K562 (cell line): ENCODE results near the gene PEAR1. TPM values are rescaled to one million over a fixed set of nuclear protein-coding genes. Genes with fewer than 3 reads are reported as not detected.

Experiments used
- ATAC-seq: fragments of 200-7000 bp; cut with Tn5 transposase; 3 replicates; pipeline ENCODE4 v1.9.1; 2020; ENCODE audit warnings: moderate library complexity
- BruUV-seq: library from RNA; stranded (reverse); fragments of 400-500 nt; replicated peaks from 2 replicates; lab custom pipeline; 2021; lab: Mats Ljungman, UMichigan
- CTCF ChIA-PET: fragments of 300-600 bp; formaldehyde crosslinking; extraction: SDS; loops from one replicate; lab custom pipeline; 2021; ENCODE audit warnings: low intra/inter-chr PET ratio; lab: Yijun Ruan, JAX
- POLR2A ChIA-PET: fragments of 300-600, 350-650 bp; sonication (Branson Sonifier 250); formaldehyde crosslinking; extraction: SDS; loops from one replicate; lab custom pipeline; 2021; ENCODE audit warnings: antibody characterized with exemption, inconsistent platforms; lab: Yijun Ruan, JAX
- DNase-seq, 4 experiments: peaks; one replicate each; pipeline versions ENCODE4 v3.0.0 to v3.0.0-alpha.2; 2011 to 2018; ENCODE audit warnings: low spot score in 3 of 4, mixed read lengths in 3 of 4; ENCODE audit errors: extremely low read depth in 1 of 4
- FAIRE-seq: peaks from 2 replicates; lab custom pipeline; 2011; peaks lifted over from hg19 to GRCh38; lab: Jason Lieb, UNC
- H2AFZ ChIP-seq: 2 replicates; pipeline ENCODE4 v1.6.0; 2011; ENCODE audit warnings: low read depth, low read length, control low read depth, inconsistent platforms
- H3K27ac ChIP-seq: fragments of 200-600 bp; 3 replicates; pipeline ENCODE4 v1.8.0; 2011; ENCODE audit warnings: low read depth, mild to moderate bottlenecking, control low read depth, inconsistent platforms, low read length, moderate library complexity, mixed read lengths; ENCODE audit errors: extremely low read depth
- H3K27me3 ChIP-seq, 2 experiments: fragments of 300-600 bp in 1 of 2; 2 replicates in 1 of 2; 3 replicates in 1 of 2; pipeline versions ENCODE4 v1.6.0 to v1.8.0; 2011; ENCODE audit warnings: inconsistent platforms in 2 of 2, low read length in 2 of 2, mild to moderate bottlenecking in 1 of 2, mixed read lengths in 1 of 2, moderate library complexity in 1 of 2; ENCODE audit not compliant: control insufficient read depth in 2 of 2, insufficient read depth in 2 of 2
- H3K36me3 ChIP-seq: fragments of 300-600 bp; 3 replicates; pipeline ENCODE4 v1.8.0; 2011; ENCODE audit warnings: mild to moderate bottlenecking, low read length, inconsistent platforms; ENCODE audit not compliant: control insufficient read depth, insufficient read depth
- H3K4me1 ChIP-seq, 2 experiments: fragments of 200-600 bp in 1 of 2; replicated peaks in 1 of 2; 2 replicates in 1 of 2; 3 replicates in 1 of 2; pipeline versions ENCODE4 v1.5.1 to v1.8.0; 2011; ENCODE audit warnings: inconsistent platforms in 2 of 2, low read length in 2 of 2, mild to moderate bottlenecking in 1 of 2, mixed read lengths in 1 of 2, moderate library complexity in 1 of 2; ENCODE audit not compliant: control insufficient read depth in 2 of 2, insufficient read depth in 2 of 2
- H3K4me2 ChIP-seq: 2 replicates; pipeline ENCODE4 v1.6.1; 2011; ENCODE audit warnings: low read length, control low read depth, inconsistent platforms, mixed read lengths; ENCODE audit not compliant: insufficient read depth
- H3K4me3 ChIP-seq: fragments of 200-600 bp; sonication (generic), shearing (Covaris generic); 2 replicates; pipeline ENCODE4 v1.5.1; 2016; ENCODE audit warnings: control low read depth, inconsistent platforms
- H3K79me2 ChIP-seq: fragments of 200-600 bp; 3 replicates; pipeline ENCODE4 v1.8.0; 2011; ENCODE audit warnings: low read length, inconsistent platforms; ENCODE audit not compliant: control insufficient read depth, insufficient read depth
- H3K9ac ChIP-seq, 2 experiments: 2 replicates each; pipeline versions ENCODE4 v1.6.0 to v1.6.1; 2011; ENCODE audit warnings: low read depth in 2 of 2, low read length in 2 of 2, control low read depth in 1 of 2, inconsistent platforms in 1 of 2, mild to moderate bottlenecking in 1 of 2, mixed read lengths in 1 of 2; ENCODE audit not compliant: insufficient read depth in 1 of 2
- H3K9me1 ChIP-seq: one replicate; pipeline ENCODE4 v1.6.0; 2011; ENCODE audit warnings: inconsistent platforms, mild to moderate bottlenecking, low read length, moderate library complexity; ENCODE audit not compliant: control insufficient read depth, insufficient read depth
- H3K9me3 ChIP-seq: replicated peaks from 2 replicates; pipeline ENCODE4 v1.5.1; 2011; ENCODE audit warnings: low read depth, low read length, inconsistent platforms; ENCODE audit not compliant: control insufficient read depth, insufficient read depth
- H4K20me1 ChIP-seq: replicated peaks from 2 replicates; pipeline ENCODE4 v1.6.1; 2011; ENCODE audit warnings: low read length, inconsistent platforms, mixed read lengths; ENCODE audit not compliant: control insufficient read depth, insufficient read depth
- AFF4 ChIP-seq: sonication (generic); formaldehyde crosslinking; IDR thresholded peaks from 2 replicates; pipeline ENCODE4 v1.8.0; 2023; ENCODE audit warnings: mild to moderate bottlenecking, missing genetic modification reagents
- BCOR ChIP-seq: fragments of 450-650 bp; IDR thresholded peaks from 2 replicates; pipeline ENCODE4 v1.6.1; 2016
- CBX3 ChIP-seq, 2 experiments: IDR thresholded peaks; 1 replicate in 1 of 2; 2 replicates in 1 of 2; pipeline ENCODE4 v1.6.1; 2012; ENCODE audit warnings: inconsistent platforms in 2 of 2, low read length in 2 of 2, borderline replicate concordance in 1 of 2, control low read depth in 1 of 2
- CCNT2 ChIP-seq: IDR thresholded peaks from 2 replicates; pipeline ENCODE4 v1.6.1; 2011; ENCODE audit warnings: borderline replicate concordance, low read depth, mild to moderate bottlenecking, moderate library complexity, mixed read lengths, low read length; ENCODE audit not compliant: insufficient read length; ENCODE audit errors: extremely low read depth
- CEBPG ChIP-seq, 3 experiments: fragments of 200-800 bp in 1 of 3; sonication (Bioruptor generic) in 1 of 3; sonication (generic) in 1 of 3; formaldehyde crosslinking in 1 of 3; IDR thresholded peaks in 2 of 3; conservative IDR thresholded peaks in 1 of 3; 2 replicates each; pipeline versions ENCODE4 v1.6.1 to v1.8.0; 2016 to 2022; ENCODE audit warnings: missing compliant biosample characterization in 2 of 3, missing genetic modification characterization in 2 of 3, mild to moderate bottlenecking in 1 of 3, missing genetic modification reagents in 1 of 3
- HINFP ChIP-seq: fragments of 450-650 bp; conservative IDR thresholded peaks from 2 replicates; pipeline ENCODE4 v1.6.1; 2016; ENCODE audit warnings: missing genetic modification characterization, low read depth, mild to moderate bottlenecking, control low read depth, missing compliant biosample characterization
- KAT7 ChIP-seq: sonication (generic); formaldehyde crosslinking; IDR thresholded peaks from 2 replicates; pipeline ENCODE4 v1.8.0; 2022; ENCODE audit warnings: missing genetic modification reagents, mild to moderate bottlenecking, borderline replicate concordance
- NEUROD1 ChIP-seq: fragments of 150-350 bp; IDR thresholded peaks from 2 replicates; pipeline ENCODE4 v1.6.1; 2014; ENCODE audit warnings: borderline replicate concordance, low read length, low read depth; ENCODE audit not compliant: partially characterized antibody
- NFXL1 ChIP-seq: fragments of 450-650 bp; formaldehyde crosslinking; IDR thresholded peaks from 2 replicates; pipeline ENCODE4 v1.4.0; 2021; ENCODE audit warnings: mild to moderate bottlenecking
- POLR2A ChIP-seq: fragments of 450-650 bp; conservative IDR thresholded peaks from 2 replicates; pipeline ENCODE4 v1.6.1; 2016
- SIN3B ChIP-seq: fragments of 450-650 bp; IDR thresholded peaks from 2 replicates; pipeline ENCODE4 v1.6.1; 2017; ENCODE audit warnings: low read depth, mild to moderate bottlenecking, moderate library complexity
- XRCC3 ChIP-seq: fragments of 450-650 bp; IDR thresholded peaks from 2 replicates; pipeline ENCODE4 v1.6.1; 2017; ENCODE audit warnings: mild to moderate bottlenecking, moderate library complexity
- WGBS: fragments of 100-300 bp; shearing (Covaris generic); methylation state at CpG from one replicate; pipeline ENCODE4 v1.1.6; 2016; ENCODE audit warnings: low coverage, mixed read lengths; ENCODE audit not compliant: insufficient coverage; ENCODE audit errors: missing lambda C conversion rate; 5-methylcytosine and 5-hydroxymethylcytosine counted together
- in situ Hi-C: fragments of 300-500 bp; cut with MboI; formaldehyde crosslinking; loops from 4 replicates; pipeline ENCODE4 v1.15.0; 2018; ENCODE audit warnings: inconsistent platforms, mixed read lengths
- intact Hi-C: fragments of 100-400 bp; cut with micrococcal nuclease; formaldehyde crosslinking; loops from 2 replicates; pipeline ENCODE4 v1.14.2; 2022
- polyA plus RNA-seq, 8 experiments: library from polyadenylated mRNA; depleted of rRNA in 4 of 8; stranded (reverse) in 5 of 8; unstranded in 3 of 8; fragments of >200 nt; fragmentation: Nextera tagmentation in 2 of 8; fragmentation: Illumina TruSeq in 1 of 8; extraction: Ambion mirVana in 2 of 8; extraction: Trizol in 1 of 8; gene quantifications; 2 replicates each; pipeline versions ENCODE4 v1.2.1 to v1.2.3, GENCODE V29; 2011 to 2014; ENCODE audit warnings: inconsistent platforms in 1 of 8, missing spikeins in 1 of 8
- total RNA-seq, 7 experiments: library from RNA; depleted of rRNA in 6 of 7; stranded (reverse); fragments of >200 nt in 6 of 7; fragmentation: Illumina TruSeq in 2 of 7; extraction: Trizol in 2 of 7; gene quantifications; 2 replicates each; pipeline versions ENCODE4 v1.2.1 to v1.2.3, GENCODE V29; 2011 to 2021; ENCODE audit warnings: low replicate concordance in 1 of 7
- TF ChIP-seq, protein P1 (sequence below): sonication (generic); formaldehyde crosslinking; IDR thresholded peaks from 2 replicates; pipeline ENCODE4 v1.8.1; 2023; ENCODE audit warnings: mild to moderate bottlenecking, missing genetic modification reagents, moderate library complexity

PEAR1 gene
- total and polyA plus RNA-seq, 9 of the 15 experiments (the other 6 are each of a cell fraction or from before 2014, with no cell fraction given): 0.87 to 13.9 (median 6.1) TPM

DNA sequence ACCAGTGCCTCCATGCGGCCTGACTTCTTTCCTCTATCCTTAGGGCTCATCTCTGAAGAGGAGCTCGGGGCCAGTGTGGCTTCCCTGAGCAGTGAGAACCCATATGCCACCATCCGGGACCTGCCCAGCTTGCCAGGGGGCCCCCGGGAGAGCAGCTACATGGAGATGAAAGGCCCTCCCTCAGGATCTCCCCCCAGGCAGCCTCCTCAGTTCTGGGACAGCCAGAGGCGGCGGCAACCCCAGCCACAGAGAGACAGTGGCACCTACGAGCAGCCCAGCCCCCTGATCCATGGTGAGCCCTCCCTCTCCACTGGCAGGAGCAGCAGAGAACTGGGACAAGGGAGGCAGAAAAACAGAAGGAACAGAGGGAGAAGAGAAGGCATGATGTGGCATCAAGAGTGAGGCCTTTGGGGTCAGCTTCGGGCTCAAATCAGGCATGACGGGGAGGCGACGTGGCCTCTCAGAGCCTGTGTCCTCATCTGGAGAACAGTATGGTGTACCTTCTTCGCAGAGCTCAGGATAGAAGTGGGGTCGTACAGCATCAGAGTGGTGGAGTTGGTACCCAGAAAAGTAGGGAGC is 20.4 kb downstream of the PEAR1 start (continued):
- TF ChIP-seq AFF4 (CRISPR knock-in tag): peak; percentile 76; the same call in 1 of the 2 replicates

GRCh38 chr1:156914440-156914856 is 20.9 kb downstream of the PEAR1 start:
- POLR2A ChIA-PET: interaction anchor here (0.7 to 2.0 kb wide), 4 partner anchors 15 to 244 kb away, joined by 3 to 7 read pairs (median 5); partner anchors contain the start of genes ISG20L2 and METTL25B
- no peaks in the 10 kb centered on the region for H4K20me1 ChIP-seq
- H3K4me3 ChIP-seq: peak overlapping the region; percentile 50
- H3K27me3 ChIP-seq: no peaks in the 10 kb centered on the region
- H3K9me3 ChIP-seq: peaks cover 3% of the 10 kb centered on the region; the same call in 1 of the 2 replicates
- 0% methylated on average over 8 of the region's 9 CpGs for WGBS
- peak overlapping the region; percentile 82 for H2AFZ ChIP-seq
- H3K79me2 ChIP-seq: peaks cover 23% of the 10 kb centered on the region
- BruUV-seq: no TSS peak
- CTCF ChIA-PET: no interaction called here
- intact Hi-C loops: no loop called here
- ATAC-seq (peak; percentile 89), FAIRE-seq (peak; percentile 98), DNase-seq (peak; percentile 95 to 97 (median 96))
- H3K4me2 ChIP-seq: peak overlapping the region; percentile 93
- no peaks in the 10 kb centered on the region for H3K9me1 ChIP-seq
- in situ Hi-C loops: no loop called here
- H3K27ac ChIP-seq: peak overlapping the region; percentile 61
- H3K36me3 ChIP-seq: peaks cover 6% of the 10 kb centered on the region
- H3K4me1 ChIP-seq: peaks cover 42 to 51% of the 10 kb centered on the region in 2 experiments
- H3K9ac ChIP-seq: peak overlapping the region; percentile 80 to 88
- TF ChIP-seq NEUROD1 (peak; percentile 65), CEBPG (CRISPR knock-in tag; IDR thresholded peaks at IDR 0.05) (no peak), CEBPG (tag; conservative IDR thresholded peaks at IDR 0.05 in 1 of 2, IDR thresholded peaks at IDR 0.05 in 1 of 2) (no peak), KAT7 (CRISPR knock-in tag) (no peak), BCOR (peak; percentile 35; the same call in 1 of the 2 replicates), XRCC3 (no peak), HINFP (tag) (no peak), POLR2A (peak; percentile 58; the same call in 1 of the 2 replicates), NFXL1 (no peak), CCNT2 (peak; percentile 36), SIN3B (no peak), CBX3 (IDR thresholded peaks at IDR 0.05; ENCODE audit: borderline replicate concordance in 1 of 2, low read length in 2 of 2) (0 out of 3 replicates have a peak, but pooled peaks of 1 of the 2 experiments have one; percentile 39)
- TF ChIP-seq, protein P1, sequence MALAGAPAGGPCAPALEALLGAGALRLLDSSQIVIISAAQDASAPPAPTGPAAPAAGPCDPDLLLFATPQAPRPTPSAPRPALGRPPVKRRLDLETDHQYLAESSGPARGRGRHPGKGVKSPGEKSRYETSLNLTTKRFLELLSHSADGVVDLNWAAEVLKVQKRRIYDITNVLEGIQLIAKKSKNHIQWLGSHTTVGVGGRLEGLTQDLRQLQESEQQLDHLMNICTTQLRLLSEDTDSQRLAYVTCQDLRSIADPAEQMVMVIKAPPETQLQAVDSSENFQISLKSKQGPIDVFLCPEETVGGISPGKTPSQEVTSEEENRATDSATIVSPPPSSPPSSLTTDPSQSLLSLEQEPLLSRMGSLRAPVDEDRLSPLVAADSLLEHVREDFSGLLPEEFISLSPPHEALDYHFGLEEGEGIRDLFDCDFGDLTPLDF (CRISPR knock-in tag): no peak
